Measurements from ENCODE around the gene DUOX1. TPM values are rescaled to one million over a fixed set of nuclear protein-coding genes. Genes with fewer than 3 reads are reported as not detected.

DUOX1 gene
- total and polyA plus RNA-seq, 2 of the 13 experiments (the other 11 are each of a cell fraction or from before 2014, with no cell fraction given), result 0.03 TPM; not detected in 1

DNA sequence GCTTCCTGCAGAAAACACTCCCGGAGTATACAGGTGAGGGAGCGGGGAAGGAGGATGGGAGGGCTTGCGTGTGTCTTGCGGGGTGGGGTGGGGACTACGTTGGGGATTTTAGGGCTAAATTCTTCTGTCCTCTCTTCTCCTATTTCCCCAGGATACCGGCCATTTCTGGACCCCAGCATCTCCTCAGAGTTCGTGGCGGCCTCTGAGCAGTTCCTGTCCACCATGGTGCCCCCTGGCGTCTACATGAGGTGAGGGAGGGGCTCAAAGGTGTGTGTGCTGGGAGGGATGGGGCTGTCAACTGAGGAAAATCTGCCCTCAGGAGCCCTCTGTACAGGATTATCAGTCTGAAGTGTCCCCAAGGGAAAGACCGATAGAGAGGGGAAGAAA lies 6.6 kb downstream of the DUOX1 start (continued):
- TF ChIP-seq NCOA1 (CRISPR knock-in tag; IDR thresholded peaks at IDR 0.05), result no peak
- no peak for TF ChIP-seq EHMT2 (IDR thresholded peaks at IDR 0.05; ENCODE audit: borderline replicate concordance, low read depth, low read length)
- TF ChIP-seq SMC3 (IDR thresholded peaks at IDR 0.05; ENCODE audit: low read length), result peak; percentile 25; the same call in 1 of the 2 replicates
- TF ChIP-seq KMT2B (CRISPR knock-in tag; IDR thresholded peaks at IDR 0.05), result no peak
- TF ChIP-seq RFX5 (IDR thresholded peaks at IDR 0.05; ENCODE audit: low read depth, low read length), result no peak
- no peak for TF ChIP-seq SMAD3 (CRISPR knock-in tag; IDR thresholded peaks at IDR 0.05)
- no peak for TF ChIP-seq PHF20 (CRISPR knock-in tag; IDR thresholded peaks at IDR 0.05)

DNA sequence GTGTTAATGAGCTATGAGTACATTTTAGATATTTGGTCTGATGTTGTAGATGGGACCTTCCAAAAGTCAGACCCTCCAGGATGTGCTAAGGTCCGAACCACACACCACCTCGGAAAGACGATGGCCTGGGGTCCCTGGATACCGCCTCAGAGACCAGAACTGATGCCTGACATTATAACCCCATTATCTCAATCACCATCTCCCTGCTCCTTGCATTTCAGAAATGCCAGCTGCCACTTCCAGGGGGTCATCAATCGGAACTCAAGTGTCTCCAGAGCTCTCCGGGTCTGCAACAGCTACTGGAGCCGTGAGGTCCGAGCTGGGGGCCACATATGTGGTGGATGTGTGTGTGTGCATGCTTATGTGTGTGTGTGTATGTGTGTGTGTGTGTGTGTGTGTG lies 7.9 kb downstream of the DUOX1 start:
- ATAC-seq (no peak), FAIRE-seq (no peak), DNase-seq (ENCODE audit: low spot score) (no peak)
- Histone ChIP-seq H3K27ac (ENCODE audit: extremely low read length, insufficient read depth, low read length) (no peak overlapping the region), H4K20me1 (ENCODE audit: insufficient read depth, low read length) (no peaks in the 10 kb centered on the region), H3K4me1 (ENCODE audit: insufficient read depth, low read length) (no peaks in the 10 kb centered on the region), H3K4me2 (ENCODE audit: low read depth, low read length) (no peak overlapping the region), H3K79me2 (ENCODE audit: insufficient read depth, low read length) (no peaks in the 10 kb centered on the region), H3K36me3 (replicated peaks in 1 of 2; ENCODE audit: control insufficient read depth in 1 of 2, insufficient read depth in 2 of 2, low read length in 2 of 2) (no peaks in the 10 kb centered on the region), H3K9ac (ENCODE audit: insufficient read depth, low read depth, low read length) (no peak overlapping the region), H3K9me3 (ENCODE audit: low read length) (no peaks in the 10 kb centered on the region), H3K4me3 (replicated peaks in 1 of 3; ENCODE audit: insufficient read depth in 1 of 3, low read depth in 2 of 3, low read length in 3 of 3) (no peak overlapping the region), H3K27me3 (ENCODE audit: control insufficient read depth in 1 of 2, insufficient read depth in 2 of 2, low read length in 2 of 2) (peaks cover 4 to 22% of the 10 kb centered on the region in 2 experiments; a peak in 4 of 5 replicates), H2AFZ (ENCODE audit: low read length) (no peak overlapping the region)
- ChIA-PET CTCF (ENCODE audit: low intra/inter-chr PET ratio, low total read pairs) (interaction anchor here (1.8 kb wide), 1 partner anchor 19 kb away, joined by 5 read pairs; no protein-coding TSS in a partner anchor), POLR2A (no interaction called here)
- in situ Hi-C loops (cut with HindIII; ENCODE audit: extremely low pct_ligation_motif_present, low pct_unique_long_range_greater_than_20kb), result no loop called here
- no peak for TF ChIP-seq ZNF232 (CRISPR knock-in tag; IDR thresholded peaks at IDR 0.05; ENCODE audit: borderline replicate concordance)
- no peak for TF ChIP-seq ZNF7 (CRISPR knock-in tag; IDR thresholded peaks at IDR 0.05)
- TF ChIP-seq DMTF1 (CRISPR knock-in tag; IDR thresholded peaks at IDR 0.05), result no peak
- no peak for TF ChIP-seq MEIS2 (CRISPR knock-in tag; IDR thresholded peaks at IDR 0.05)
- no peak for TF ChIP-seq NFRKB (IDR thresholded peaks at IDR 0.05)
- no peak for TF ChIP-seq ZNF549 (CRISPR knock-in tag; IDR thresholded peaks at IDR 0.05)
- TF ChIP-seq SMAD3 (CRISPR knock-in tag; IDR thresholded peaks at IDR 0.05), result no peak
- TF ChIP-seq, protein P1, sequence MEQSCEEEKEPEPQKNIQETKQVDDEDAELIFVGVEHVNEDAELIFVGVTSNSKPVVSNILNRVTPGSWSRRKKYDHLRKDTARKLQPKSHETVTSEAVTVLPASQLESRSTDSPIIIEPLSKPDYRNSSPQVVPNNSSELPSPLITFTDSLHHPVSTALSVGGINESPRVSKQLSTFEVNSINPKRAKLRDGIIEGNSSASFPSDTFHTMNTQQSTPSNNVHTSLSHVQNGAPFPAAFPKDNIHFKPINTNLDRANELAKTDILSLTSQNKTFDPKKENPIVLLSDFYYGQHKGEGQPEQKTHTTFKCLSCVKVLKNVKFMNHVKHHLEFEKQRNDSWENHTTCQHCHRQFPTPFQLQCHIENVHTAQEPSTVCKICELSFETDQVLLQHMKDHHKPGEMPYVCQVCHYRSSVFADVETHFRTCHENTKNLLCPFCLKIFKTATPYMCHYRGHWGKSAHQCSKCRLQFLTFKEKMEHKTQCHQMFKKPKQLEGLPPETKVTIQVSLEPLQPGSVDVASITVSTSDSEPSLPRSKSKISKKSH (CRISPR knock-in tag; IDR thresholded peaks at IDR 0.05; ENCODE audit: borderline replicate concordance), result no peak
- TF ChIP-seq ZMYM3 (CRISPR knock-in tag; IDR thresholded peaks at IDR 0.05), result no peak
- TF ChIP-seq POGK (CRISPR knock-in tag; conservative IDR thresholded peaks at IDR 0.05), result no peak
- TF ChIP-seq SRY (CRISPR knock-in tag; IDR thresholded peaks at IDR 0.05), result no peak
- TF ChIP-seq ZSCAN22 (CRISPR knock-in tag; IDR thresholded peaks at IDR 0.05), result no peak
- TF ChIP-seq NFE2L2 (IDR thresholded peaks at IDR 0.05; ENCODE audit: low read length), result no peak
- TF ChIP-seq ZNF234 (CRISPR knock-in tag; conservative IDR thresholded peaks at IDR 0.05), result no peak
- intact Hi-C loops (cut with micrococcal nuclease; ENCODE audit: unreplicated experiment), result no loop called here
- no TSS peak for BruUV-seq (replicated peaks)
- WGBS (ENCODE audit: low lambda C conversion rate), result 4% methylated on average over 8 of the region's 8 CpGs
